RWPE2 (cell line): ENCODE results near the gene OSBPL3.

Source experiments
- ATAC-seq: fragments of 200-7000 bp; cut with Tn5 transposase; 3 replicates; pipeline ENCODE4 v1.9.1; 2021; ENCODE audit warnings: low read depth
- DNase-seq: peaks from one replicate; pipeline ENCODE4 v3.0.0-alpha.2; 2020; ENCODE audit warnings: low spot score
- H3K27ac ChIP-seq: fragments of 450-650 bp; 2 replicates; pipeline ENCODE4 v1.5.1; 2017; ENCODE audit warnings: mild to moderate bottlenecking; ENCODE audit not compliant: poor library complexity, severe bottlenecking
- H3K27me3 ChIP-seq: fragments of 250-450 bp; sonication (Bioruptor Pico); 2 replicates; pipeline ENCODE4 v1.5.1; 2021; ENCODE audit warnings: mild to moderate bottlenecking, moderate library complexity; ENCODE audit not compliant: insufficient read depth, poor library complexity, severe bottlenecking
- H3K36me3 ChIP-seq: fragments of 250-450 bp; sonication (Bioruptor Pico); 2 replicates; pipeline ENCODE4 v1.5.1; 2020; ENCODE audit warnings: low read depth, mild to moderate bottlenecking, moderate library complexity
- H3K4me1 ChIP-seq: fragments of 250-450 bp; sonication (Bioruptor Pico); 2 replicates; pipeline ENCODE4 v1.5.1; 2021; ENCODE audit warnings: mild to moderate bottlenecking, moderate library complexity; ENCODE audit not compliant: insufficient read depth, poor library complexity, severe bottlenecking
- H3K4me3 ChIP-seq: fragments of 250-450 bp; sonication (Bioruptor Pico); 2 replicates; pipeline ENCODE4 v1.5.1; 2021; ENCODE audit warnings: mild to moderate bottlenecking, moderate library complexity; ENCODE audit not compliant: severe bottlenecking
- H3K9me3 ChIP-seq: fragments of 250-450 bp; sonication (Bioruptor Pico); 2 replicates; pipeline ENCODE4 v1.5.1; 2021; ENCODE audit warnings: mild to moderate bottlenecking, moderate library complexity; ENCODE audit not compliant: severe bottlenecking
- CTCF ChIP-seq: fragments of 450-650 bp; IDR thresholded peaks from one replicate; pipeline ENCODE4 v1.5.1; 2017; ENCODE audit warnings: mild to moderate bottlenecking, moderate library complexity; ENCODE audit not compliant: poor library complexity, severe bottlenecking

OSBPL3 gene

GRCh38 chr7:24830440-24831050 lies 149.4 kb downstream of the OSBPL3 start:
- H3K9me3 ChIP-seq: no peaks in the 10 kb centered on the region
- peaks cover 54% of the 10 kb centered on the region for H3K4me1 ChIP-seq
- DNase-seq (no peak), ATAC-seq (no peak)
- H3K27ac ChIP-seq: peak overlapping the region; percentile 97
- H3K36me3 ChIP-seq: peaks cover 33% of the 10 kb centered on the region
- no peak overlapping the region for H3K4me3 ChIP-seq
- H3K27me3 ChIP-seq: no peaks in the 10 kb centered on the region
- no peak for TF ChIP-seq CTCF

GRCh38 chr7:24829787-24830186 lies 150.2 kb downstream of the OSBPL3 start:
- peaks cover 34% of the 10 kb centered on the region for H3K36me3 ChIP-seq
- H3K4me3 ChIP-seq: no peak overlapping the region
- peak overlapping the region; percentile 97 for H3K27ac ChIP-seq
- ATAC-seq: peak; percentile 62
- H3K4me1 ChIP-seq: peaks cover 61% of the 10 kb centered on the region
- no peaks in the 10 kb centered on the region for H3K9me3 ChIP-seq
- H3K27me3 ChIP-seq: no peaks in the 10 kb centered on the region
- no peak for TF ChIP-seq CTCF
- DNase-seq: no peak

DNA sequence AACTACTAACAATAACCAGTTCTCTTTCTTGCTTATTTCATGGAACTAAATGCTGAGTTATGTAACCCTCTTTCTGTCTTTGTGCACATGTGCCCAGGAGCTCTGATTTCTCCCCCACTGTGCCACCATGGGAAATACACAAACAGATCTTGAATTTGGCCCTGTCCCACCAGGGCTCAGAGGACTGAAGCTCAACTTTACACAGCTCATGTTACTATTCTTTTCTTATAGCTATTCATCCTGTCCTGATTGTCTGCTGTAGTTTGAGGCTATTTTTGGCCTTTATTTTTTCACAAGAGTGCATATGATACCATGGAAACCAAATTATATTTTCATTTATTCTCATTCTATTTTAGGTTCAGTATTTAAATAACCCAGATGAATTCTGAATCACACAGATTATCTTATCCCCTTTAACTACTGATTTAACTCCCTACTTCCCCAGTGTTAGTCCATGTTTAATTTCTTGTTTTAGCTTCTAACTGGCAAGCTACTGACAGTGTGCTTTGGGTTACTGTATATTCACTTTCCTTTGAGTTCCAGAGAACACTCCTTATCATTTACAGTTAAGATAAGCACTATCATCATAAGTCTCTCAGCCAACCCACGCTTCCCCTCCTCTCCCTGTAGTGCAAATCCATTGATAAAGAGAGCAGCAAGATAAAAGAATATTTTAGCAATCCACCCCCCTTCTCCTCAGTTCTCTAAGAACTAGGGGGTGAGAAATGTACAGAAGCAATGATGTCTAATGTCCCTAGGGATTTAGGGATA lies 150.9 kb downstream of the OSBPL3 start:
- Histone ChIP-seq H3K27ac (peak overlapping the region; percentile 97), H3K4me1 (peaks cover 61% of the 10 kb centered on the region), H3K4me3 (no peak overlapping the region), H3K27me3 (no peaks in the 10 kb centered on the region), H3K9me3 (no peaks in the 10 kb centered on the region), H3K36me3 (peaks cover 30% of the 10 kb centered on the region)
- DNase-seq (no peak), ATAC-seq (no peak)
- TF ChIP-seq CTCF: no peak

DNA sequence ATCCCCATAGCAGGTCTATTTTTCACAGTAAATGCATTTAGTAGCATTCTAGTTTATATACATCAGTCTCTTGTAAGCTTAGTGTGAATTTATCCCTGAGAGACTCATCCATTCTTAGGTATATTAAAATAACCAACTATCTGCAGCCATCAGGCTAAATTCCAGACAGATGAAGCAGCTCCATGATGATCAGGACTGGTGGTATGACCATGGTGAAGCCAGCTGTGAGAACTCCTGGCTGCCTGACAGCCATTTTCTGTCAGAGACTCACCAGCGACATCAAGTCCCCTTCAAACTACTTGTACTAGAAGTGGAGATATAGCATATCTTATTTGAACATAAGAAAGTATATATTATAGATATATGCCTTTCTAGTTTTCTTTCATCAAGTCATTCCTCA lies 152.4 kb downstream of the OSBPL3 start:
- DNase-seq (no peak), ATAC-seq (no peak)
- Histone ChIP-seq H3K9me3 (no peaks in the 10 kb centered on the region), H3K27me3 (no peaks in the 10 kb centered on the region), H3K27ac (peak overlapping the region; percentile 97), H3K4me3 (no peak overlapping the region), H3K4me1 (peaks cover 58% of the 10 kb centered on the region), H3K36me3 (peaks cover 39% of the 10 kb centered on the region)
- TF ChIP-seq CTCF: no peak

DNA sequence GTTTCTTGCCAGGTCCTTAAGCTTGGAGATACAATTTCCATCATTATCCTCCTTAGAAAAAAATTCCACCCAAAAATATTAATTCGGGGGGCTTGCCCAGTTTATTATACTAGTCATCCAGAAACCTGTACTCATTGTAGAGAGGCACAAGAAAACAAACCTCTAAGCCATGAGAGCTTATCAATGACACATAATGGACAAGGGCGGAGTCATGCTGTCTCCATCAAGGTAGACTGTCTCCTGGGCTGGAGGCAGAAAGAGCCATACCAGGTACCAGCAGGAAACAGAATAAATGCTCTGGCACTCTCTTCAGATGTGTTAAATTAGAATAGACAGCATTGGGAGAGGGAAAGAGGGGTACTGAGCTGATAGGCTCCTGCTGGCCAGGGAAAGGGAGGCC lies 153.0 kb downstream of the OSBPL3 start:
- DNase-seq: no peak
- no peaks in the 10 kb centered on the region for H3K27me3 ChIP-seq
- H3K4me1 ChIP-seq: peaks cover 60% of the 10 kb centered on the region
- ATAC-seq: no peak
- no peaks in the 10 kb centered on the region for H3K9me3 ChIP-seq
- peaks cover 39% of the 10 kb centered on the region for H3K36me3 ChIP-seq
- no peak for TF ChIP-seq CTCF
- H3K4me3 ChIP-seq: no peak overlapping the region
- H3K27ac ChIP-seq: peak overlapping the region; percentile 97
